Heart right ventricle (tissue), 16 donors: ENCODE results near the gene SEMA3E. TPM values are rescaled to one million over a fixed set of nuclear protein-coding genes. Genes with fewer than 3 reads are reported as not detected.

Source experiments
- ATAC-seq, 8 donors: fragments of 200-7000 bp; cut with Tn5 transposase; one replicate each; pipeline ENCODE4 v1.9.1; 2020; ENCODE audit warnings: mild to moderate bottlenecking in 8 of 8, moderate library complexity in 8 of 8, moderate number of reproducible peaks in 1 of 8
- DNase-seq, 2 donors: peaks; one replicate each; pipeline ENCODE4 v3.0.0-alpha.2; 2020
- H3K27ac ChIP-seq, 10 donors: fragments of 200-600 bp; sonication (generic) in 2 of 10; one replicate each; pipeline versions ENCODE4 v1.5.0 to v1.8.0; 2020 to 2022; ENCODE audit warnings: mild to moderate bottlenecking in 3 of 10
- H3K27me3 ChIP-seq, 7 donors: fragments of 200-600 bp; one replicate each; pipeline ENCODE4 v1.8.0; 2021 to 2022; ENCODE audit warnings: mild to moderate bottlenecking in 2 of 7
- H3K36me3 ChIP-seq, 9 donors: fragments of 200-600 bp; sonication (generic) in 1 of 9; one replicate each; pipeline versions ENCODE4 v1.5.0 to v1.8.0; 2020 to 2022; ENCODE audit warnings: mild to moderate bottlenecking in 2 of 9
- H3K4me1 ChIP-seq, 9 donors: fragments of 200-600 bp; sonication (generic) in 1 of 9; one replicate each; pipeline versions ENCODE4 v1.5.0 to v1.8.0; 2020 to 2022; ENCODE audit warnings: mild to moderate bottlenecking in 4 of 9
- H3K4me3 ChIP-seq, 10 donors: fragments of 200-600 bp; sonication (generic) in 2 of 10; one replicate each; pipeline versions ENCODE4 v1.5.0 to v1.8.0; 2020 to 2022; ENCODE audit warnings: mild to moderate bottlenecking in 7 of 10, moderate library complexity in 2 of 10
- H3K9me3 ChIP-seq, 11 donors: fragments of 200-600 bp in 10 of 11; sonication (generic) in 2 of 11; one replicate each; pipeline versions ENCODE4 v1.5.0 to v1.8.0; 2013 to 2022; ENCODE audit warnings: mild to moderate bottlenecking in 2 of 11, control low read depth in 1 of 11, moderate library complexity in 1 of 11
- WGBS, 2 donors: extraction: QIAGEN DNeasy Blood & Tissue Kit; methylation state at CpG; one replicate each; pipeline ENCODE4 v1.1.7; 2013; ENCODE audit warnings: inconsistent platforms in 1 of 2; 5-methylcytosine and 5-hydroxymethylcytosine counted together
- intact Hi-C, 10 donors: fragments of 100-400 bp; cut with DNase I; formaldehyde crosslinking; loops; one replicate each; pipeline versions ENCODE4 v1.11.1 to v1.14.2; 2022
- polyA plus RNA-seq, 2 donors: library from polyadenylated mRNA; stranded (reverse); fragments of 200-250 nt; gene quantifications; one replicate each; pipeline ENCODE4 v1.2.3, GENCODE V29; 2013
- total RNA-seq, 10 donors: library from RNA; stranded (reverse); fragmentation: NEBNext Ultra II Directional in 3 of 10; extraction: Animal tissue kit (Norgen Biotek cat#: 25700) in 3 of 10; gene quantifications; one replicate each; pipeline versions ENCODE4 v1.2.1 to v1.2.4, GENCODE V29; 2021 to 2023
- TF ChIP-seq, protein P1 (sequence below), 9 donors: fragments of 200-600 bp; sonication (generic) in 2 of 9; IDR thresholded peaks; one replicate each; pipeline versions ENCODE4 v1.5.0 to v1.8.0; 2021 to 2022; ENCODE audit warnings: antibody characterized with exemption in 9 of 9, mild to moderate bottlenecking in 5 of 9, moderate library complexity in 1 of 9
- donor health status: Arrhythmogenic right ventricular cardiomyopathy.
- donor health status: ischemic (EF 13 %, LVEDD 7.1; RV severe dilation, severe dysfunction).
- donor health status: healthy with polysubstance abuse.
- donor health status: DM: no; HTN: yes; CAD: no.
- donor health status: DM: no; HTN: no; CAD: no.
- donor health status: ischemic (EF 25% LVEDD 6.9; RV normal size, moderate dysfunction).
- donor health status: ischemic (EF 25% LVEDD 5.7; RV mildly dilated, moderate dysfunction).
- donor health status: healthy.
- donor health status: DM: yes; HTN: yes; CAD: no.
- donor health status: Ischemic cardiomyopathy.
- donor health status: ischemic (EF 35%, LVEDD 5.7; RV mildly dilated, moderate dysfunction).
- donor health status: nonischemic (EF 11% LVEDD 7.7; RV severe dilation, severe dysfunction).
- donor health status: DM: yes; HTN: yes; CAD: no.
- donor health status: PGD.
- donor health status: ischemic (EF 29% LVEDD 5.4; RV normal size, mild dysfunction).
- donor health status: nonischemic (EF 23%, LVEDD 6.1; RV moderate dilation, normal function).

The SEMA3E gene
- total and polyA plus RNA-seq, 12 donors = under 0.01 to 0.53 (median 0.30) TPM; not detected in 4

DNA sequence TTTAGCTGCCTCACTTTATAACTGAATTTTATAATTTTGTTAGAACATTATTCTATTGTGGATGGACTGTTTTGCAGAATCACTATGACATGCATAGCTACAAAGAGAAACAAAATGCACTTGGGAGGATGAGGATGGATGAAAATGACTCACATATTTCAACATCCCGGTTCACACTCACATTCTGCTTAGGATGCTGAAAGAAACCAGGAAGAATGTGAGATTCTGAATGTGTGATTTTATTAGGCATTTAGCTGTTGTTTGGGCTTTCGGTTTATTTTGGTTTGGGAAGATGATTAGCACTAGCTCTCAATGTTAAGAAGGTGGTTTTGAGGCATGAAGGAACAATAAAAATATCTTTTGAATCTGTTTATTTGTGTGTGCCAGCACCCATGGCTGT, 235.5 kb downstream of the SEMA3E start:
- intact Hi-C loops = loop anchor here in 7 of 10 donors (5.0 to 10.0 kb wide), 2 partner anchors 241 to 244 kb away; no protein-coding TSS in a partner anchor
- Histone ChIP-seq H3K36me3 (no peaks in the 10 kb centered on the region), H3K4me3 (no peak overlapping the region), H3K27me3 (peaks cover 0 to 9% (median 0%) of the 10 kb centered on the region in 7 donors), H3K27ac (no peak overlapping the region), H3K4me1 (no peaks in the 10 kb centered on the region), H3K9me3 (no peaks in the 10 kb centered on the region)
- WGBS, 2 donors = 55 to 64% methylated on average over 2 of the region's 2 CpGs
- ATAC-seq = no peak
- DNase-seq = no peak
- TF ChIP-seq, protein P1, sequence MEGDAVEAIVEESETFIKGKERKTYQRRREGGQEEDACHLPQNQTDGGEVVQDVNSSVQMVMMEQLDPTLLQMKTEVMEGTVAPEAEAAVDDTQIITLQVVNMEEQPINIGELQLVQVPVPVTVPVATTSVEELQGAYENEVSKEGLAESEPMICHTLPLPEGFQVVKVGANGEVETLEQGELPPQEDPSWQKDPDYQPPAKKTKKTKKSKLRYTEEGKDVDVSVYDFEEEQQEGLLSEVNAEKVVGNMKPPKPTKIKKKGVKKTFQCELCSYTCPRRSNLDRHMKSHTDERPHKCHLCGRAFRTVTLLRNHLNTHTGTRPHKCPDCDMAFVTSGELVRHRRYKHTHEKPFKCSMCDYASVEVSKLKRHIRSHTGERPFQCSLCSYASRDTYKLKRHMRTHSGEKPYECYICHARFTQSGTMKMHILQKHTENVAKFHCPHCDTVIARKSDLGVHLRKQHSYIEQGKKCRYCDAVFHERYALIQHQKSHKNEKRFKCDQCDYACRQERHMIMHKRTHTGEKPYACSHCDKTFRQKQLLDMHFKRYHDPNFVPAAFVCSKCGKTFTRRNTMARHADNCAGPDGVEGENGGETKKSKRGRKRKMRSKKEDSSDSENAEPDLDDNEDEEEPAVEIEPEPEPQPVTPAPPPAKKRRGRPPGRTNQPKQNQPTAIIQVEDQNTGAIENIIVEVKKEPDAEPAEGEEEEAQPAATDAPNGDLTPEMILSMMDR (IDR thresholded peaks at IDR 0.05) = no peak

DNA sequence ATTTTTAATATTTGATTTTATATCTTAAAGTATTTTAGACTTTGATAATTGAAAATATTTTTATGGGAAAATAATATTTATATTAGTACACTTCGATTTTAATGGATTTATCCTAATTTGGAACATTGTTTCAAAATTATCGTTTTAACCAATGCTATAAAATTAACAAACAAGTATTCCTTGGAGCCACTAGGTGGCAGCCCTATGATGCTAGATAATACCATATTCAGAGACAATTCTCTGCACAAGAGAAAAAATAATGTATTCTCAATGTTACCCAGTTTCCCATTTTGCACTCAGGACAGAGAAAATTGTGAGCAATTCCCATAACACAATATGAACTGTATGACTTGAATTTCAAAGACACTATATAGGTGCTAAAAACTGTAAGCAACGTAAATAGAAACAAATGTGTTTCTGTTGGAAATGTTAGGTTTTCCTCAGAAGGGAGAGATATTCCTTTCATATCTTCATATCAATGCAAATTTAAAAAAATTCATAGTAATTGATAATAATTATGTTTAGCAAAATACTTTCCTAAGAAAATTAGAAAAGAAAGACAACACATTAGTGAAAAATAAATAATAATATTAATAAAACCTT, 237.8 kb downstream of the SEMA3E start:
- Histone ChIP-seq H3K27me3 (peaks cover 0 to 9% (median 0%) of the 10 kb centered on the region in 7 donors), H3K4me1 (no peaks in the 10 kb centered on the region), H3K27ac (no peak overlapping the region), H3K36me3 (no peaks in the 10 kb centered on the region), H3K9me3 (no peaks in the 10 kb centered on the region), H3K4me3 (no peak overlapping the region)
- intact Hi-C loops = loop anchor here in 8 of 10 donors (2.0 to 10.0 kb wide), 3 partner anchors 244 to 246 kb away; no protein-coding TSS in a partner anchor
- ATAC-seq (no peak), DNase-seq (no peak)
- TF ChIP-seq, protein P1 (IDR thresholded peaks at IDR 0.05) = peak; percentile 27 to 69 (median 56)
- 32 to 33% methylated on average over 3 of the region's 3 CpGs for WGBS, 2 donors

DNA sequence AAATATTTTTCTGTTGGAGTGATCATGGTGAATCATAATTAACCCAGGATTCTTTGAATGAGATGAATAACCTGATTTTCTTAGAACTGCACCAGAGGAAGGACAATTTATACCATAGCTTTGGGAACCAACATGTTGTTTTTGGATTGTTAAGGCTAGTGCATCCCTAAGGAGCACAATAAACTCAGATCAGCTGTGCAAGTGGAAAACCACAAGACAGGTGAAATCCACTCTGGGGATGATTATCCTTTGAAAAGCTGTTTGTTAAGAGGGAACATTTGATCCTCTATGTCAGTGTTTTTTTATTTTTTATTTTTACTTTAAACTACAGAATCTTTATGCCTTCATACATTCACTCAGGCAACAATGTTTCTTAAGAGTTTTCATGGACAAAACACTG, 254.2 kb downstream of the SEMA3E start:
- DNase-seq (no peak), ATAC-seq (no peak)
- Histone ChIP-seq H3K27ac (no peak overlapping the region), H3K27me3 (no peaks in the 10 kb centered on the region), H3K9me3 (no peaks in the 10 kb centered on the region), H3K4me3 (no peak overlapping the region), H3K36me3 (no peaks in the 10 kb centered on the region), H3K4me1 (no peaks in the 10 kb centered on the region)
- intact Hi-C loops = no loop called here
- TF ChIP-seq, protein P1 (IDR thresholded peaks at IDR 0.05) = no peak

DNA sequence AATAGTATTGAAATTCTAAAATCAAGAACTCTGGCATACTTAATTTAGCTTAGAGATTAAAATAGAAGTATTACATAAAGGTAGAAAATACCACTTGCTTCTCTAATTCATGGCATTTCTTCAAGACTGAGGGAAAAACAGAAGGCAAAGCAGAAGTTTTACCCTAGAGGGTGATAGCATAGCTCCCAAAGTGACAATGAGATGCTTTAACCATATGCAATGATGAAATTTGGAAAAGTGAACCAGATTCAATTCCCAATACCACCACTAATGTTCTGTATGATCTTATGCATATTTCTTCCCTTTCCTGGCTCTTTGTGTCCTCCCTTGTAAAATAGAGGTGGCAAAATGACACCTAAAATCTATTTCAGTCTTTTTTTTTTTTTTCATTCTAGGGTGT, 260.5 kb downstream of the SEMA3E start:
- no peaks in the 10 kb centered on the region for H3K27me3 ChIP-seq
- DNase-seq (no peak), ATAC-seq (no peak)
- intact Hi-C loops = no loop called here
- no peaks in the 10 kb centered on the region for H3K4me1 ChIP-seq
- no peak overlapping the region for H3K4me3 ChIP-seq
- H3K27ac ChIP-seq = no peak overlapping the region
- TF ChIP-seq, protein P1 (IDR thresholded peaks at IDR 0.05) = no peak
- peaks cover 0 to 3% (median 0%) of the 10 kb centered on the region in 11 donors for H3K9me3 ChIP-seq
- no peaks in the 10 kb centered on the region for H3K36me3 ChIP-seq
